Measurements from ENCODE around the gene MROH2A.
"Not testable (repeated sequence)": the region's sequence is repeated elsewhere in the genome, so short reads cannot be mapped to it uniquely, and the experiment has no call there.

Gene MROH2A

GRCh38 chr2:233746475-233747282 lies 31.5 kb upstream of the MROH2A start:
- no peak overlapping the region for H3K4me3 ChIP-seq (ENCODE audit: low read depth, low read length)
- TF ChIP-seq, protein P1, sequence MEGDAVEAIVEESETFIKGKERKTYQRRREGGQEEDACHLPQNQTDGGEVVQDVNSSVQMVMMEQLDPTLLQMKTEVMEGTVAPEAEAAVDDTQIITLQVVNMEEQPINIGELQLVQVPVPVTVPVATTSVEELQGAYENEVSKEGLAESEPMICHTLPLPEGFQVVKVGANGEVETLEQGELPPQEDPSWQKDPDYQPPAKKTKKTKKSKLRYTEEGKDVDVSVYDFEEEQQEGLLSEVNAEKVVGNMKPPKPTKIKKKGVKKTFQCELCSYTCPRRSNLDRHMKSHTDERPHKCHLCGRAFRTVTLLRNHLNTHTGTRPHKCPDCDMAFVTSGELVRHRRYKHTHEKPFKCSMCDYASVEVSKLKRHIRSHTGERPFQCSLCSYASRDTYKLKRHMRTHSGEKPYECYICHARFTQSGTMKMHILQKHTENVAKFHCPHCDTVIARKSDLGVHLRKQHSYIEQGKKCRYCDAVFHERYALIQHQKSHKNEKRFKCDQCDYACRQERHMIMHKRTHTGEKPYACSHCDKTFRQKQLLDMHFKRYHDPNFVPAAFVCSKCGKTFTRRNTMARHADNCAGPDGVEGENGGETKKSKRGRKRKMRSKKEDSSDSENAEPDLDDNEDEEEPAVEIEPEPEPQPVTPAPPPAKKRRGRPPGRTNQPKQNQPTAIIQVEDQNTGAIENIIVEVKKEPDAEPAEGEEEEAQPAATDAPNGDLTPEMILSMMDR (IDR thresholded peaks at IDR 0.05; ENCODE audit: borderline replicate concordance, insufficient read depth, low read depth, low read length) = no peak

DNA sequence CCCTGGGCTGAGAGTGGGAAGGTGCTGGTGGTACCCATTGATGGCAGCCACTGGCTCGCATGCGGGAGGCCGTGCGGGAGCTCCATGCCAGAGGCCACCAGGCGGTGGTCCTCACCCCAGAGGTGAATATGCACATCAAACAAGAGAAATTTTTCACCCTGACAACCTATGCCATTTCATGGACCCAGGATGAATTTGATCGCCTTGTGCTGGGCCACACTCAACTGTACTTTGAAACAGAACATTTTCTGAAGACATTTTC lies 30.9 kb upstream of the MROH2A start:
- TF ChIP-seq, protein P1 (IDR thresholded peaks at IDR 0.05; ENCODE audit: borderline replicate concordance, insufficient read depth, low read depth, low read length) = no peak
- no peak overlapping the region for H3K4me3 ChIP-seq (ENCODE audit: low read depth, low read length)

GRCh38 chr2:233750689-233751088 lies 27.4 kb upstream of the MROH2A start:
- not testable (repeated sequence) for H3K4me3 ChIP-seq (ENCODE audit: low read depth, low read length)

GRCh38 chr2:233751212-233752009 lies 26.7 kb upstream of the MROH2A start:
- not testable (repeated sequence) for H3K4me3 ChIP-seq (ENCODE audit: low read depth, low read length)

DNA sequence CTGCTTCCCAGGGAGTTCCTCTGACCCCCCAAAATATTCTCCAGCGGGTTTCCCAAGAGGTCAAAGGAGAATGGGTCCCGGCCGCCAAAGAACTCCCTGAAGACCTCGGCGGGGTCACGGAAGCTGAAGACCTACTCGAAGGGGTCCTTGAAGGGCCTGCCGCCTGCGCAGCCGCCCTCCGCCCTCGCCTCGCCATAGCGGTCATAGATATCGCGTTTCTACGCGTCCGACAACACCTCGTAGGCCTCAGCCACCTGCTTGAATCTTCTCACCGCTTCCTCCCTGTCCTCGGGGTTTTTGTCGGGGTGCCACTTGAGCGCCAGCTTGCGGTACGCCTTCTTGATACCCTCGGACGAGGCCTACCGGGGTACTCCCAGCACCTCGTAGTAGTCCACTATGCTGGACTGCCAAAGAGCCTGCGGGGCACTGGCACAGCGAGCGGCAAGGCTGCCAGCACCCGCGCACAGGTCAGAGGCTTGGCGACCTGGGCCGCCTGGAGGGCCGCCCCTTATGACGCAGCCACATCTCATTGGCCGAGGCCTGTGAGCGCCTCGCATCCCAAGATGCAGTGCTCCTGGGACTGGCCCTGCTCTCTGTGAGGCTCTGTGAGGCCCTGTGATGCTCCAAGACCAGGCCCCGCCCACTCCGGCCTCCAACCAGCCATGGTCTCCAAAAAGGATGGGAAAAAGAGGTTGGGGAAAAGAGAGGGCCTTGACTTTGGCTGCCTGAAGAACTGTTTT lies 23.1 kb upstream of the MROH2A start:
- TF ChIP-seq, protein P1 (IDR thresholded peaks at IDR 0.05; ENCODE audit: borderline replicate concordance, insufficient read depth, low read depth, low read length) = no peak

DNA sequence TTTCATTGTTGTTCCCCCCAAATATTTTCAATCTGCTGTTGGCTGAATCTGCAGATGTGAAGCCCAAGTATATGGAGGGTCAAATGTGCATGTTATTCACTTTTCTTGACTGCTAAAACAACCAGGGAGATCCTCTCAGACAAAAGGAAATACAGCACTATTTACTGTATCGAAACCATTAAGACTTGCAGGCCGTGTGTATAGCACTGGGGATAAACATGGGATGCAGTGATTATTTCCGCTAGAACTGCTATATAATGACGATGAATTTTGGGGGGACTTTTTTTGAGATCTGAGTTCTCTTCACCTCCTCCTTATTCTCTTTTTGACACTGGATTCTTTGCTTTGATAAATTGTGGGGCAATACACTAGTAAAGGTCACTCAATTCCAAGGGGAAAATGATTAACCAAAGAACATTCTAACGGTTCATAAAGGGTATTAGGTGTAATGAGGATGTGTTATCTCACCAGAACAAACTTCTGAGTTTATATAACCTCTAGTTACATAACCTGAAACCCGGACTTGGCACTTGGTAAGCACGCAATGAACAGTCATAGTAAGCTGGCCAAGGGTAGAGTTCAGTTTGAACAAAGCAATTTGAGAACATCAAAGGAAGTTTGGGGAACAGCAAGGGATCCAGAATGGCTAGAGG lies 21.6 kb upstream of the MROH2A start:
- TF ChIP-seq, protein P1 (IDR thresholded peaks at IDR 0.05; ENCODE audit: borderline replicate concordance, insufficient read depth, low read depth, low read length) = no peak
- no peak overlapping the region for H3K4me3 ChIP-seq (ENCODE audit: low read depth, low read length)

More for the DNA sequence above, 23.1 kb upstream of the MROH2A start:
- H3K4me3 ChIP-seq (ENCODE audit: low read depth, low read length) = no peak overlapping the region

GRCh38 chr2:233758141-233758540 lies 20.0 kb upstream of the MROH2A start:
- TF ChIP-seq, protein P1 (IDR thresholded peaks at IDR 0.05; ENCODE audit: borderline replicate concordance, insufficient read depth, low read depth, low read length) = no peak
- H3K4me3 ChIP-seq (ENCODE audit: low read depth, low read length) = no peak overlapping the region
